HG03558 (cell line): Measurements from ENCODE around the gene FPR3.
"Not testable (repeated sequence)": the region's sequence is repeated elsewhere in the genome, so short reads cannot be mapped to it uniquely, and the experiment has no call there.

Source experiments
- ATAC-seq: cut with Tn5 transposase; IDR thresholded peaks from one replicate; pipeline ENCODE4 v1.9.1; 2021; ENCODE audit warnings: moderate number of reproducible peaks; ENCODE audit not compliant: unreplicated experiment; ENCODE audit errors: extremely low read depth

Gene FPR3

DNA sequence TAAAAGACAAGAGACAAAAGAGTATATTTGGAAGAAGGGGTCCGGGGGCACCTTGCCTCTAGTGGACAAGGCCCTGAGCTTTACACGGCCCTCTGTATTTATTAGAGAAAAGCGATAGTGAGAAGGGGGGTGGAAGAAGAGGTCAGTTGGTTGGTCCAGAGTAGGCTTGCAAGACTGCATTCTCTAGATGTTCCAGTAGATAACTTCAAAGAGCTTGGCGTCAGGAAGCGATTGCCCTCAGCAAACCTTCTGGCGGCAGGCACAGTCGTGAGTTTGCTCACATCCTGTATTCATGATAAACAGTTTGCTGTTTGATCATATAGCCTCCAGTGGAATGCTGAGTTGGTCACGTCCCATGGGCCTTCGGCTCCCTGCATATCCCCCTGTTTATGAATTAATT, 9.8 kb downstream of the FPR3 start:
- ATAC-seq, result not testable (repeated sequence)

DNA sequence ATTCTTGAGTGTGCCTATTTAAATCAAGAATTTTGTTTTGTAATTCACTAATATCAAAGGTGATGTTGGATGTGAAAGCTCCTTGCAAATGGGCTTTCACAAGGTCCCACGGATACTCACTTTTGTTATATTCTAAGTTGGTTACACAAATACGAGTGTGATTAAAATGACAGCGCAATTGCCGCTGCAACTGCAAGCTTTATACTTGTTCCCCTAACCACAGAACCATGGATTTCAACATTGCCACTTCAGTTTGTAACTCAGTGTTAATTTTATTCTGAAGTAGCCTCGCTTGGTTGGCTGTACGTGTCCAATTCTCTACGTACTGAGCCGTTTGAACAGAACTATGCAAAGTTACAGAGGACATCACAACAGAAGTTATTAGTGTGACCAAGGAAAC, 10.4 kb downstream of the FPR3 start:
- not testable (repeated sequence) for ATAC-seq

- ATAC-seq, result not testable (repeated sequence)
Measured at GRCh38 chr19:51806571-51806970, 11.6 kb downstream of the FPR3 start.

DNA sequence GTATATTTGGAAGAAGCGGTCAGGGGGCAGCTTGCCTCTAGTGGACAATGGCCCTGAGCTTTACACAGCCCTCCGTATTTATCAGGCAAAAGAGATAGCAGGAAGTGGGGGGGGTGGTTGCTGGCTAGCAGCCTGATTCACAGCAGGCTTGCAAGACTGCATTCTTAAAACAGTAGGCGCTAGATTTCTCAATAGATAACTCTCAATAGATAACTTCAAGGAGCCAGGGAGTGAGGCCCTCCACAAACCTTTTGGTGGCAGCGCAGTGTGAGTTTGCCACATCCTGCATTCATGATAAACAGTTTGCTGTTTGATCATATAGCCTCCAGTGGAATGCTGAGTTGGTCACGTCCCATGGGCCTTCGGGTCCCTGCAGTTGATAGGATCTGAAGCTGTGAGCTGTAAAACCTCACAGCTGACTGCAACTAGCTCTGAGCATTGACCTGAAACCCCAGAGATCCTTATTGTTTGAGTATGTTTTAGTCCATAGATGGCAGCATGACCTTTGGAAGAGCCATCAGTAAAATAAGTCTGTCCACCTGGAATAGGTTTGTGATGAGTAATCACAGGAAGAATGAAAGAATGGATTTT, 12.2 kb downstream of the FPR3 start:
- no peak for ATAC-seq

- no peak for ATAC-seq
Measured at GRCh38 chr19:51807925-51808324, 13.0 kb downstream of the FPR3 start.

GRCh38 chr19:51808333-51808986, 13.5 kb downstream of the FPR3 start:
- no peak for ATAC-seq

DNA sequence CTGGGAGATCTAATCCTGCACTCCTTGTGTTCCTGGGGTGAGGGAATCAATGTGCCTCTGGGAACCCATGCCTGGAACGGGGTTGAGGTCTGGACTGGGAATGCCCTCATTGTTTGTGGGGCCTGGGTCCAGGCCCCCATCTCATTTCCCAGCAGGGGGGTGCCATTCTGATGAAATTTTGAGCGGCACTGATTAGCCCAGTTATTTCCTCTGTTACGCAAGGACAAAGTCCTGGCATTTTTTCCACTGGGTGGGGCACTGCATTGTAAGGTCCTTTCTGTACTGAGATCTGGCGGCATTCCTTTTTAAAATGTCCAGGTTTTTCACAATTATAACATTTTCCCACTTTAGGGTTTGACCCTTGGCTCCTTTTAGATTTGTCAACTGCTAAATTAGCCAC, 14.8 kb downstream of the FPR3 start:
- ATAC-seq, result no peak

DNA sequence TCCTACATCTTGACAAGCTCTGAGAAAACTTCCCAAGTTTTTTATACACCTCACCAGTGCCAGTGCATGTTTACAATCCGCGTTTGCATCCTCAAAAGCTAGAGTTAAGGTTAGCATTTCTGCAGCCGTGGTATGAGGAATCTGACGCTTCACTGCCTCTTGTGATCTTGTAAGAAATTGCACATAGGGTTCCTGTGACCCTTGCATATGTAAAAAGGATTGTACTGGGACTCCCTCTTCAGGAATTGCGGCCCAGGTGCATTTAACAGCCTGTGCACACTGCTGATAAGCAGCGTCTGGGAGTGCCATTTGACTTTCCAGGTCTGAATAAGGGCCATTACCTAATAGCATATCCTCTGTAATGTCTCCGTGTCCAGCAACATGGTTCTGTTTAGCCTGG, 15.3 kb downstream of the FPR3 start:
- no peak for ATAC-seq

GRCh38 chr19:51811344-51811743, 16.4 kb downstream of the FPR3 start:
- ATAC-seq, result no peak

GRCh38 chr19:51815043-51815442, 20.1 kb downstream of the FPR3 start:
- ATAC-seq, result no peak

DNA sequence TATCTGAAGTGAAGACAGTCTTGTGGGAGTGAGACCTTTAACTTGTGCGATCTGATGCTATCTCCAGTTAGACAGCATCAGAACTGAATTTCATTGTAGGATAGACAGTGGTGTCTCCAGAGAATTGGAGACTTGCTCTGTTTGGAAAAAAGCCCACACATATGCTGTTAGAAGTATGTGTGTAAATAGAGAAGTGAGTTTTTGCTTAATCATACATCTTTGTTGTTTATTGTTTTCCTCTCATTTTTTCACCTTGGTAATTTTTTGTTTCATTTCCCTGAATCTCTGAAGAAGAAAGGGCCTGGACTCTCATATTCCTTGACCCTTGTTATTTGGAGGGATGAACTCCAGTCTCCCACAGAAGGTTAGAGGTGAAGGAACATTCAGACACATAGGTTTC, 21.8 kb downstream of the FPR3 start:
- ATAC-seq, result no peak

- ATAC-seq, result no peak
Measured at GRCh38 chr19:51820011-51820410, 25.1 kb downstream of the FPR3 start.

DNA sequence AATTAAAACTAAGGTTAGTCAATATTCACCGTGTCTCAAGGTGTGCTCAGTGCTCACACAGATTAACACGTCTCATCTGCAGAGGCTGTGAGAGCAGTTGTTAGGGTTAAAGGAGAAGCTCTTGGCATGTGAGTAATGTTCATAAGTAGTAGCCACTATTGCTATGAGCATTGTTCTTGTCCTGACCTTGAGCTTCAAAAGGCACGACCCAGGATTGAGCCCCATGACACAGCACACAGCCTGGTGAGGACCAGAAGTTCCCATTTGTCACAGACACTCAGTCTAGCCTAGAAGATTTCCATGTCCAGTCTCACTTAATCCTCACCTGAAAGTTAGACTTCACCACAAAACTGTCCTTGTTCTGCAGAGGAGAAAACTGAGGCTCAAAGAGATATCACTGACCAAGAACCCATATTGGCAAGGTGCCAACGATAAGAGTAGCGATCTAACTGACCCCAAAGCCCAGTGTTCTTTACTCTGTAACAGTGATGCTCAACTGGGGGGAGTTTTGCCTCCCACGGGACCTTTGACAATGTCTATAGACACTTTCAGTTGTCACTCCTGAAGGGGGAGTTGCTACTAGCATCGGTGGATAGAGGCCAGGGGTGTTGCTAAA, 26.0 kb downstream of the FPR3 start:
- ATAC-seq, result no peak

- ATAC-seq, result no peak
Measured at GRCh38 chr19:51821456-51821855, 26.5 kb downstream of the FPR3 start.

GRCh38 chr19:51821921-51822320, 27.0 kb downstream of the FPR3 start:
- no peak for ATAC-seq

- no peak for ATAC-seq
Measured at GRCh38 chr19:51822325-51822724, 27.4 kb downstream of the FPR3 start.

DNA sequence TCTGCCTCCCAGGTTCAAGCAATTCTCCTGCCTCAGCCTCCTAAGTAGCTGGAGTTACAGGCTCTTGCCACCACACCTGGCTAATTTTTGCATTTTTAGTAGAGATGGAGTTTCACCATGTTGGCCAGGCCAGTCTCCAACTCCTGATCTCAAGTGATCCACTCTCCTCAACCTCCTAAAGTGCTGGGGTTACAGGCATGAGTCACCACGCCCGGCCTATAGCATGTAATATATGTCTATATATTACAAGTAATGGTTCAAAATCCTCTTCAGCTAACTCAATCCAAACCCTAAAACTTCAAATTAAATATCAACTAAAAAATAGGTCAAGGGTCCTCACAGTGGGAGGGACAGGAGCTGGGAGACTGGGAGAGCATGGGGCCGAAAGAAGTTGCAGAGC, 28.0 kb downstream of the FPR3 start:
- no peak for ATAC-seq

DNA sequence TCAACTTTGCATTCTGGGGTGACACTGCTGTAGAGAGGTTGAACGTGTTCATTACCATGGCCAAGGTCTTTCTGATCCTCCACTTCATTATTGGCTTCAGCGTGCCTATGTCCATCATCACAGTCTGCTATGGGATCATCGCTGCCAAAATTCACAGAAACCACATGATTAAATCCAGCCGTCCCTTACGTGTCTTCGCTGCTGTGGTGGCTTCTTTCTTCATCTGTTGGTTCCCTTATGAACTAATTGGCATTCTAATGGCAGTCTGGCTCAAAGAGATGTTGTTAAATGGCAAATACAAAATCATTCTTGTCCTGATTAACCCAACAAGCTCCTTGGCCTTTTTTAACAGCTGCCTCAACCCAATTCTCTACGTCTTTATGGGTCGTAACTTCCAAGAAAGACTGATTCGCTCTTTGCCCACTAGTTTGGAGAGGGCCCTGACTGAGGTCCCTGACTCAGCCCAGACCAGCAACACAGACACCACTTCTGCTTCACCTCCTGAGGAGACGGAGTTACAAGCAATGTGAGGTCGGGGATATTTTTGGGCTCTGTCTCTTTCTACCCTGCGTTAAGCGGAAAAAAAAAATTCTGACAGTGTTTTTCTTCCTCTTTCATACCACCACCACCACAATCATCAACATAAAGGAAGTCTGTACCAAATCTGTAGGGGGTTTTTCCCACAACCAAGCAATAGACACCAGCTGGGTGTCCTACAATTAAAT, 29.5 kb downstream of the FPR3 start:
- no peak for ATAC-seq

DNA sequence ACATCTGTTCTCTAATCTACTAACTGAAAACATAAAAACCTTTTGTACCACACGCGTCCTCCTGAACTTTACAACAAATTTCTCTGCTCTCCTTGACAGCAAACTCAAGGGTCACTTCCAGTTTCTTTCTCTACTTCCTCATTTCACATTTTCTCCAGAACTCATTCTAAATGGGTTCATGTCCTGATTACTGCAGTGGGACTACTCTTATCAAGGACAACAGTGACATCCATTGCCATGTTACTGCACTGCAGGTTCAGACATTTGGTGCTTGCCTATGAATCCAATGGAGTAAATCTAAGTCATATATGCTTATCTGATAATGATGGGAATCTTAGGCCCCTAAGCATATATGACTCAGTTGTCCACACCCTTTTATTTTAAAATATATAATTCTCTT, 35.3 kb downstream of the FPR3 start:
- no peak for ATAC-seq

DNA sequence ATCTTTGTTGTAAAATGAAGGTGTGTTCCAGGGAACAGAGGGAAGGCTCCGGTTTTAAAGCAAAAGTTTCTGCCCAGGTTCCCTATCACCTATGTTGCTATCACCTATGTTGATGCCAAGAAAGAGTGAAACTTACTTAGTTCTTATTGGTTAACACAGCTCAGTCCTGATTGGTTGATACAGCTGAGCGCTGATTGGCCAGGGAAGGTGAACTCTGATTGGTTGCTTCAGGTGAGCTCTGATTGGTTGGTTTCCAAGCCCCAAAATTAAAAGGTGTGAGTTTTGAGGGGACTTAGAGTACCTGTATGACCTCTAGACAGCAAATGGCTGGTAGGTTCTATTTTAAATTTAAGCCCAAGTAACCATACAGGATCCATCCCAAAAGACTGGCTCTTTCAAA, 42.2 kb downstream of the FPR3 start:
- ATAC-seq, result no peak

GRCh38 chr19:51861870-51862622, 67.1 kb downstream of the FPR3 start:
- ATAC-seq, result no peak
